Measurements from ENCODE around the gene C3AR1.
"Not testable (repeated sequence)": the region's sequence is repeated elsewhere in the genome, so short reads cannot be mapped to it uniquely, and the experiment has no call there.

C3AR1 gene

GRCh38 chr12:8088574-8088973 is 22.4 kb upstream of the C3AR1 start:
- peak; percentile 93 for FAIRE-seq
- peak; percentile 46 for DNase-seq (ENCODE audit: insufficient read length, low spot score)
- TF ChIP-seq CTCF (IDR thresholded peaks at IDR 0.05; ENCODE audit: insufficient read depth, missing control alignments) = no peak

DNA sequence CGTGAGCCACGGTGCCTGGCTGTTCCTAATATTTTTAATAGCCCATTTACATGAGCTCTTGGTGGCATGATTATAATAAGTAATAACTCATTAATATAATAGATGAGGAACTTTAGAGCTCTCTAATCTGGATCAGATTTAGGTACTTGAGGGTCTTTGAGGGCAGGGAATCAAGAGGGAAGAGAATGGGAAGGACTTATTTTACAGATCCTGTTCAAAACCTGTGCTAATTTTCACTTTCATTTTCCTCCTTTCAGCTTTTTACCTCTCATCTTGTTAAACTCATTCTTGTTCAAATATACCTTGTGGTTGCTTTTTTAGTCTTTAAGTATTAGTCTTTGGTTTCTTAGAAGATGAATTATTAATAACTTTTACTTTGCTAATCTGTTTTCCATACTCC is 21.5 kb upstream of the C3AR1 start:
- FAIRE-seq (peak; percentile 56), DNase-seq (ENCODE audit: insufficient read length, low spot score) (peak; percentile 37)
- no peak for TF ChIP-seq CTCF (IDR thresholded peaks at IDR 0.05; ENCODE audit: insufficient read depth, missing control alignments)

DNA sequence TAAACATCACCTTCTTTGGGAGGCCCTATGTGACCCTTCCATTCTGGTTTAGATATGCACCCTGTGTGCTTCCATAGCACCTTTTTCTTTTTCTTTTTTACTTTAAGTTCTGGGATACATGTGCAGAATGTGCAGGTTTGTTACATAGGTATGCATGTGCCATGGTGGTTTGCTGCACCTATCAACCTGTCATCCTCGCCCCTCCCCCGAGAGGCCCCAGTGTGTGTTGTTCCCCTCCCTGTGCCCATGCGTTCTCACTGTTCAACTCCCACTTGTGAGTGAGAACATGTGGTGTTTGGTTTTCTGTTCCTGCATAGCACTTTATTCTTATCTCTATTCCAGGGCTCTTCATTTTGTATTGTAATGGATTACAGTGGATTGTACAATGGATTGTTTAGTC is 18.2 kb upstream of the C3AR1 start:
- not testable (repeated sequence) for FAIRE-seq

DNA sequence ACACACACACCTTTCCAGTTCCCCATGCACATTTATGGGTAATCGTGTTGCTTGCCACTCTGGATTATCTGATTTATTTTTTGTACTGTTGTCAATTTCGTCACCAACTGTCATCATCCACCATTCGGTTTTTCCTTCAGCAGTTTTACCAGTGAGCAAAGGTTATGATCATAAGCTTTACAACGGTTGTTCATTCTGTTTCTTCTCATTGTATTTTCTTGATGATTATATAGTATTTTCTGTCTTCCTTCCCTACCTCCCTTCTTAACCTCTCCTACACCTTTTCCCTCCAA is 16.6 kb upstream of the C3AR1 start:
- no peak for FAIRE-seq
- DNase-seq (ENCODE audit: insufficient read length, low spot score) = no peak

More for the DNA sequence above, 18.2 kb upstream of the C3AR1 start:
- not testable (repeated sequence) for DNase-seq (ENCODE audit: insufficient read length, low spot score)

DNA sequence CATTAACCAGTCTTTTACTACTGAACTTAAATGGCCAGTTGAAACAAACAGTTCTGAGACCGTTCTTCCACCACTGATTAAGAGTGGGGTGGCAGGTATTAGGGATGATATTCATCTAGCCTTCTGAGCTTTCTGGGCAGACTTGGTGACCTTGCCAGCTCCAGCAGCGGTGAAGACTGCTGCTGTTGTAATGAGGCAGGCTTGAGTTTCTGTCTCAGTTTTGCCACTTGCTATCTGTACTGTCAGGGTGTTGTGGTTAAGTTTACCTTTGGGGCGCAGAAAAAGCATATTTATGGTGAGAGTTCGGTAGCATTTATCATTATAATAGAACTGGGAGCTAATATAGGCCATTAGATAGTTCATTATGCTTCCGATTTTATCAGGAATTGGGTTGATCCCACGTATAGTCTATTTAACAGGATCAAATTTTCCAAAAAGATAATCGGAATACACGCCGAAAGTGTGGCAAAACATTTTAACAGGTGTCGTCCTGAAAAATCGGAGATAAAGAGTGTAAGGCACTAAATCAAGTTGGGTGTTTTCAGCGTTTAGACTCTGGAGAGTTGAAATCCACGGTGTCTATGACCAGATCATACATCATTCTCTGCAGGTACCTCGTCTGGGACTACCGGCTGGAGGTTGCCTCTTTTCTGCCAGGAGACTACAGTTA is 15.2 kb upstream of the C3AR1 start:
- no peak for FAIRE-seq
- DNase-seq (ENCODE audit: insufficient read length, low spot score) = no peak
- TF ChIP-seq CTCF (IDR thresholded peaks at IDR 0.05; ENCODE audit: insufficient read depth, missing control alignments) = no peak

More for the DNA sequence above, 16.6 kb upstream of the C3AR1 start:
- TF ChIP-seq CTCF (IDR thresholded peaks at IDR 0.05; ENCODE audit: insufficient read depth, missing control alignments) = no peak

GRCh38 chr12:8080120-8080519 is 14.0 kb upstream of the C3AR1 start:
- TF ChIP-seq CTCF (IDR thresholded peaks at IDR 0.05; ENCODE audit: insufficient read depth, missing control alignments) = no peak
- FAIRE-seq (no peak), DNase-seq (ENCODE audit: insufficient read length, low spot score) (no peak)

DNA sequence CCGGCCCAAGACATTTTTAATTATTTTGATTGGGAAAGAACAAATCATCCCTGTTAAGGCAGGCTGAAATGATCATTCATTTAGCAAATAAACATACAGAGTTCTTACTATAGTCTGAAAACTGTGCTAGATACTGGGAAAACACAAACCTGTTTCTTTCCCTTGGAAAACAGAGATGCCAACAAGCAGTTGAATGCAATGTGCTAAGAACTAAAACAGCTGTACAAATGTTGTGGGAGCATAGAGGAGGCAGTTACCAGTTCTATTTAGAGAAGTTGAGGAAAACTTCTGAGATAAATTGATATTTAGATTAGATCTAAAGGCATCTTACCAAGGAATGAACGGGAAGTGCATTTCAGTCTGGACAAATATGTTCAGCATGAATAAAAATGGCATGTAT is 12.8 kb upstream of the C3AR1 start:
- no peak for TF ChIP-seq CTCF (IDR thresholded peaks at IDR 0.05; ENCODE audit: insufficient read depth, missing control alignments)
- no peak for FAIRE-seq

GRCh38 chr12:8078398-8078797 is 12.2 kb upstream of the C3AR1 start:
- DNase-seq (ENCODE audit: insufficient read length, low spot score) (no peak), FAIRE-seq (no peak)
- TF ChIP-seq CTCF (IDR thresholded peaks at IDR 0.05; ENCODE audit: insufficient read depth, missing control alignments) = peak; percentile 39

More for the DNA sequence above, 12.8 kb upstream of the C3AR1 start:
- no peak for DNase-seq (ENCODE audit: insufficient read length, low spot score)
